Right ventricle myocardium superior (tissue), 1 donor: ENCODE results near the gene SLC27A1. TPM values are rescaled to one million over a fixed set of nuclear protein-coding genes. Genes with fewer than 3 reads are reported as not detected.

Experiments used
- ATAC-seq: fragments of 200-7000 bp; cut with Tn5 transposase; one replicate; pipeline ENCODE4 v1.9.1; 2020; ENCODE audit warnings: mild to moderate bottlenecking; ENCODE audit not compliant: poor library complexity
- DNase-seq: peaks from one replicate; pipeline ENCODE4 v3.0.0-alpha.2; 2020
- intact Hi-C: fragments of 100-400 bp; cut with DNase I; formaldehyde crosslinking; loops from one replicate; pipeline ENCODE4 v1.11.2; 2022
- total RNA-seq: library from RNA; stranded (reverse); fragmentation: NEBNext Ultra II Directional; extraction: Animal tissue kit (Norgen Biotek cat#: 25700); gene quantifications from one replicate; pipeline ENCODE4 v1.2.1, GENCODE V29; 2021
- donor health status: DM: no; HTN: yes; CAD: no; lungs with severe emphysema.

The SLC27A1 gene
- total RNA-seq, 1 donor from 2014 or later: 64.2 TPM

DNA sequence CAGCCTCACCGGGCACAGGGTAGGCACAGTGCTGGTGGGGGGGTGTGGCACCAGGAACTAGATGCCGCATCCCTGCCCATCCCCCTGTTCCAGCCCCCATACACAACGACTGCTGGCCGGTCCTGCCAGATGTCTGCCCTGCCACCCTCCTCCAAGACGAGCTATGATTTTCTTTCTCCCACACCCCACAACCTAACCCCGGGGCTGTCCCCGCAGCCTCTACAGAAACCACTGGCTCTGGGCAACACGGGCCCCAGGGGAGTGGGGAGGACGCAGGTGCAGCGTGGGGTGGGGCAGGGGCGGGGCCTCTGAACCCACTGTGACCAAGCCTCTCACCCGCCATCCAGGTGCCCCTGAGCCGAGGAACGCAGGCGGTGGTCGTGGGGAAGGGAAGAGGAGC lies 56.6 kb downstream of the SLC27A1 start:
- intact Hi-C loops: no loop called here
- ATAC-seq (no peak), DNase-seq (no peak)

DNA sequence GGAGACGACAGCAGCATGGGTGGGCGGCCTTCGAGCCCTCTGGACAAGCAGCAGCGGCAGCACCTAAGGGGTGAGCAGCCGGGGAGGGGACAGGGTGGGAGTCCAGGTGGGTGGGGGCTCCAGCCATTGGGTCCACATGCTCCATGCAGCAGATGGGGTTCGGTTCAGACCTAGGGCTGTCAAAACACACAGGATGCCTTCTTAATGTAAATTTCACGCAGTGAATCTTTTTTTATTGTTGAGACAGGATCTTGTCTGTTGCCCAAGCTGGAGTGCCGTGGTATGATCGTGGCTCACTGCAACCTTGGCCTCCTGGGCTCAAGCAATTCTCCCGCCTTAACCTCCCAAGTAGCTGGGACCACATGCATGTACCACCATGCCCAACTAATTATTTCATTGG lies 57.0 kb downstream of the SLC27A1 start:
- intact Hi-C loops: no loop called here
- no peak for ATAC-seq
- DNase-seq: no peak

DNA sequence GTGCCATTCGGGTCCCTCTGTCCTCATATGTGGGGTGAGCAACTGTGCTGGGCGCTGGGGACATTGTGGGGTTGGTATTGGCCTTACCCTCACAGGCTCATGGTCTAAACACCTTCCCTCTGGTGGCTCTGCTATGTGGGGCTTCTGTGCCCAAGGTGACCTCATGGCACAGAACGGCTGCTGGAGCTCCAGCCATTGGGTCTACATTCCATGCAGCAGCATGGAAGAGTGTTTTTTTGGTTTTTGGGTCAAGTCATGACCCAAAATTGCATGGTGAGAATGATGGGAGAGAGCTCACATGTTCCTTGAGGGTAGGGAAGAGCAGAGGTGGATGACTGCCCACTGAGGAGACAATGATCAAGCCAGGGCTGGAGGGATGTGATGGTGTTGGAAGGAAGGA lies 58.3 kb downstream of the SLC27A1 start:
- ATAC-seq (no peak), DNase-seq (no peak)
- intact Hi-C loops: no loop called here

- intact Hi-C loops: no loop called here
- ATAC-seq (no peak), DNase-seq (no peak)
Observed at GRCh38 chr19:17529239-17530158, 59.2 kb downstream of the SLC27A1 start.

DNA sequence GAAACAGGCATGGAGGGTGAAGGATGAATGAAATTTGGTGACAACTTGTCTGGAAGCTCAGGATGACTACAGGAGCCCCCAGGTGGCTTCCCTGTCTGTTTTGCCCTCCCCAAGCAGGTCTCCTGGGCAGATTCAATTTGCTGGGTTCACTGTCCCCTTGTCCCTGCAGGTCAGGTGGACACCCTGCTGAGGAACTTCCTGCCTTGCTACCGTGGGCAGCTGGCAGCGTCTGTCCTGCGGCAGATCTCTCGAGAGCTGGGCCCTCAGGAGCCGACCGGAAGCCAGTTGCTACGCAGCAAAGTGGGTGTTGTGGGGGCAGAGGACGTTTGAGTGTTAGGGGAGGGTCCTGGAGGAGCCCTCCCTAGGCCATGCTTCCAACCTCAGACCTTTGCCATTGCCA lies 60.3 kb downstream of the SLC27A1 start:
- ATAC-seq: no peak
- intact Hi-C loops: no loop called here

GRCh38 chr19:17532116-17532515 lies 61.8 kb downstream of the SLC27A1 start:
- intact Hi-C loops: no loop called here
- no peak for ATAC-seq
- no peak for DNase-seq

More for the DNA sequence above, 60.3 kb downstream of the SLC27A1 start:
- no peak for DNase-seq

- DNase-seq (no peak), ATAC-seq (no peak)
- intact Hi-C loops: no loop called here
Observed at GRCh38 chr19:17532557-17532956, 62.2 kb downstream of the SLC27A1 start.

GRCh38 chr19:17534767-17535166 lies 64.4 kb downstream of the SLC27A1 start:
- DNase-seq (no peak), ATAC-seq (no peak)
- intact Hi-C loops: no loop called here

DNA sequence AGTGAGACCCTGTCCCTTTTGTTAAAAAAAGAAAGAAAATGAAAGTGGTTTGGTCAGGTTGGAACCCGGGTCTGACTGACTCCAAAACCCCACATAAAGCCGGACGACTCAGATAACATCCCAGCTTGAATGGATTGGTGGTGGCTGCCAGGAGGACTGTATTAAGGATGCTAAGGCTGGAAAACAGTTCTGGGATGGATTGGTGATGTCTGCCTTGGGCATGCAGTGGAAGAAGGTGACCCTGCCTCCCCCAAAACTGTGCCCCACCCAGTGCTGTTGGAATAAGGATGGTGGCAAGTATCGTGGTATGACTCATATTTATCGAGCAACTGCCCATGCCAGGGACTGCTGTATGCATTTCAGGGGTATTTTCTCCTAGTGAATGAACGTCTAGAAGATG lies 66.6 kb downstream of the SLC27A1 start:
- ATAC-seq (no peak), DNase-seq (no peak)
- intact Hi-C loops: no loop called here

- intact Hi-C loops: no loop called here
- DNase-seq: no peak
- no peak for ATAC-seq
Observed at GRCh38 chr19:17538684-17539237, 68.4 kb downstream of the SLC27A1 start.

GRCh38 chr19:17539238-17540117 lies 69.2 kb downstream of the SLC27A1 start:
- DNase-seq (peak; percentile 97), ATAC-seq (peak; percentile 94)
- intact Hi-C loops: no loop called here

DNA sequence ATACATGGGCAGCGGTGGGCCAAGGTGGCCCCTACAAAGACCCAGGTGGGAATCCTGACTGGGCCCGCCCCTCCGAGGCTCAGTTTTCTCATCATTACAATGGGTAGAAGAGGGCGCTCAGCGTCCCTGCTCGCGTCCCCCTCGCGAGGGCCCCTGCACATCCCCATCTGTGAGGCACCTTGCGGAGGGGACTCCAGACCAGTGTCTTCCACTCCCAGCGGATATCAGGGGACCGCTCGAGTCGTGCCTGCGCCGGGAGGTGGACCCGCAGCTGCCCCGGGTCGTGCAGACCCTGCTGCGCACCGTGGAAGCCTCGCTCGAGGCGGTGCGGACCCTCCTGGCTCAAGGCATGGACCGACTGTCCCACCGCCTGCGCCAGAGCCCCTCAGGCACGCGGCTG lies 69.8 kb downstream of the SLC27A1 start:
- ATAC-seq (peak; percentile 6), DNase-seq (no peak)
- intact Hi-C loops: no loop called here

GRCh38 chr19:17541184-17541759 lies 70.9 kb downstream of the SLC27A1 start:
- DNase-seq (no peak), ATAC-seq (no peak)
- intact Hi-C loops: no loop called here

GRCh38 chr19:17542042-17542441 lies 71.7 kb downstream of the SLC27A1 start:
- ATAC-seq: no peak
- intact Hi-C loops: no loop called here
- no peak for DNase-seq

- intact Hi-C loops: no loop called here
- DNase-seq (no peak), ATAC-seq (no peak)
Observed at GRCh38 chr19:17542793-17543582, 72.7 kb downstream of the SLC27A1 start.

DNA sequence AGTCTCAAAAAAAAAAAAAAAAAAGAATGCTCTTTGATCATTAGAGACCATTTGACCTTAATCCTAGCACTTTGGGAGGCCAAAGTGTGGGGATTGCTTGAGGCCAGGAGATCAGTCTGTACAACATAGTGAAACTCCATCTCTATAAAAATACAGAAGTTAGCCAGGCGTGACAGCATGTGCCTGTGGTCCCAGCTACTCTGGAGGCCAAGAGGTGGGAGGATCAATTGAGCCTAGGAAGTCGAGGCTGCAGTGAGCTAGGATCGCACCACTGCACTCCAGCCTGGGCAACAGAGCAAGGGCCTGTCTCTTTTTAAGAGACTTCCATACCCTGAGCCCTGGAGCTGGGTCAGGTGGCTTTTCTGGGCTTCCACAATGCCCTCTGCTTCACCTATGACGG lies 73.7 kb downstream of the SLC27A1 start:
- intact Hi-C loops: no loop called here
- no peak for ATAC-seq
- DNase-seq: no peak

DNA sequence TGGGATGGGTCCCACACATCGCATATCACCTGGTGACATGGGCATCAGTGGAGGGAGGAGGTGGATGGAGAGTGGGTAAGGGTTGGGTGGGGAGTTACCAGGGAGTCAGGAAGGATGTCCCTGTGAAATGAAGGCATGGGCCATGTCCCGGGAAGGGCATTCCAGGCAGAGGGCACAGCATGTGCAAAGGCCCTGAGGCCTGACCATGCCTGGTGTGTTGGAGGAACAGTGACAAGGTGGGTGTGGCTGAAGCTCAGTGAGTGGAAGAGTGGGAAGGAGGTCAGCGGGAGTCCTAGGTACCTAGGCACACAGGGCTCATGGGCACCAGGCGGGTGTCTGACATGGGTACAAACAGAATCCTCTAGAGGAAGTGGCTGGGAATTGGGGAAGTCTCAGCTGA lies 74.1 kb downstream of the SLC27A1 start:
- ATAC-seq: no peak
- DNase-seq: no peak
- intact Hi-C loops: no loop called here

- intact Hi-C loops: no loop called here
- ATAC-seq: no peak
- DNase-seq: no peak
Observed at GRCh38 chr19:17548145-17548544, 77.8 kb downstream of the SLC27A1 start.
